SK-MEL-5 (cell line): Measurements from ENCODE around the gene TRIM14. TPM values are rescaled to one million over a fixed set of nuclear protein-coding genes. Genes with fewer than 3 reads are reported as not detected.

Source experiments
- small RNA-seq, 2 experiments: library from RNA; depleted of rRNA; stranded (forward); fragments of <200 nt; gene quantifications; one replicate each; pipeline ENCODE3, GENCODE V24; 2014
- total RNA-seq: library from RNA; depleted of rRNA; stranded (reverse); fragments of >200 nt; shearing (Covaris generic); gene quantifications from 2 replicates; pipeline ENCODE4 v1.2.3, GENCODE V29; 2014; rRNA removed

Gene TRIM14
- total RNA-seq, 1 experiment from 2014 or later: 3.8 TPM

Small RNAs within 50 kb of the gene (small RNA-seq; reads per million reads assigned to genes)
- gene RF00017: 0 reads per million in 2 experiments
- 0 reads per million in 2 experiments for gene RNU6-918P

Other genes starting within 250 kb of the TRIM14 start
- 28.6 and 32.6 TPM in 2 replicates for gene TRMO, start 196.7 kb downstream of the TRIM14 start, total RNA-seq
- gene HEMGN, start 181.1 kb downstream of the TRIM14 start, total RNA-seq: not detected in 2 replicates
- 13.6 and 14.4 TPM in 2 replicates for gene ANP32B, start 135.9 kb downstream of the TRIM14 start, total RNA-seq
- gene NANS, start 62.5 kb downstream of the TRIM14 start, total RNA-seq: 146 and 180 TPM in 2 replicates
- 0.96 and 1.6 TPM in 2 replicates for gene CORO2A, start 73.4 kb upstream of the TRIM14 start, total RNA-seq
- gene TBC1D2, start 136.4 kb upstream of the TRIM14 start, total RNA-seq: 1.5 and 2.0 TPM in 2 replicates